Kasumi-1 (cell line): ENCODE results near the gene FPR3.
"Not testable (repeated sequence)": the region's sequence is repeated elsewhere in the genome, so short reads cannot be mapped to it uniquely, and the experiment has no call there.

ENCODE experiments used
- DNase-seq, 2 experiments: peaks; one replicate each; lab custom pipeline; 2025; lab: John Stamatoyannopoulos, UW

The FPR3 gene

DNA sequence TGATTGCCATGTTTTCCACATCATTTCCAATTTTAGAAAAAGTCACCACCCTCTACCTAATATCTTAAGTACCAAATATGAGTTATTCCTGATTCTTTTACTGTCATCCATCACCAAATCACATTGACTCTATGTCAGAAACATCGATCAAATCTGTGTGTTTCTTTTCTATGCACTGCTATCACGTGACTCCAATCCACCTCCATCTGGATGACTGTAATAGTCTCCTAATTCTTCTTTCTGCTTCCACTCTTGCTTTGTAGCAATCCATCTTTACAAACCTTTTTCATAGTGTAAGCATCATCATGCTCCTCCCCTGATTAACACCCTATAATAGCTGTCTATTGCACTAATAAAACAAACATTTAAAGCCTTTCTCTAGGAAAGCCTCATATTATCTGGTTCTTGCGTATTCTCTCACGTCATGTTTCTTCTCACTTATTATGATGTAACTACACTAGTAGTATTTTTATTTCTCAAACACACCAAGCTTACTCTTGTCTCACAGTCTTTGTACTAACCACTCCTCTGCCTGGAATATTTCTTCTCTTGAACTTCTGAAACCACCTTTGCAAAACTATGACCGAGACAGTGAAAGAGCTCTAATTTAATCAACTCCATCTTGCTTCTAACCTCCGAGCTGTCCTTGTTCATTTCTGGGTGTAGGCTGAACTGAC lies 10.7 kb upstream of the FPR3 start:
- DNase-seq, result no peak

- DNase-seq, result peak in 1 of 2 experiments; percentile 5
Measured at GRCh38 chr19:51784922-51785690, 9.9 kb upstream of the FPR3 start.

DNA sequence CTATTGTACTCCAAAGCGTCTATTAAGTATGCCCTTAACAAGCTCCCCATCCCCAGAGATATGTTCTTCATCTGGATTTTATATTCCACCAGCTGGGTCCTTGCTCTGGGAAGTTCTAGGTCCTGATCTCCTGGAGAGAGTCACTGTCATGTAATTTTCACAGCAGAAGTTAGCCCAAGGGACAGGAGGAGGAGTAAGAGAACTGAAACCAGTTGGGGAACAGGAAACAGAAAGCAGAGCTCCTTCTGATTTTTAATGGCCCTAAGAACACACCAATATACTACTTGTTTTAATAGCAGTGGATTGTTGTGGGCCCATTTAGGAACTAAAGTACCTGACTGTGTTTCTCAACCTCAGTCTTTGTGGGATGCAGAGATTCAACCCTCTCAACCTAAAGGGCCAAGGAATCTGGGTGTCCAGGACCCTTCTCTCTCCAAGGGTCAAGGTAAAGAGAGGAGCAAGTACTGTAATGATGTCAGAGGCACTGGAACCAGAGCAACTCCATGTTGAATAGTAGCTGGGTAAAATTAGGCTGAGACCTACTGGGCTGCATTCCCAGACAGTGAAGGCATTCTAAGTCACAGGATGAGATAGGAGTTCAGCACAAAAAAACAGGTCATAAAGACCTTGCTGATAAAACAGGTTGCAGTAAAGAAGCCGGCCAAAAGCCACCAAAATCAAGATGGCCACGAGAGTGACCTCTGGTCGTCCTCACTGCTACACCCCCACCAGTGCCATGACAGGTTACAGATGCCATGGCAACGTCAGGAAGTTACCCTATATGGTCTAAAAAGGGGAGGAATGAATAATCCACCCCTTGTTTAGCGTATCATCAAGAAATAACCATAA lies 8.1 kb upstream of the FPR3 start:
- no peak for DNase-seq

DNA sequence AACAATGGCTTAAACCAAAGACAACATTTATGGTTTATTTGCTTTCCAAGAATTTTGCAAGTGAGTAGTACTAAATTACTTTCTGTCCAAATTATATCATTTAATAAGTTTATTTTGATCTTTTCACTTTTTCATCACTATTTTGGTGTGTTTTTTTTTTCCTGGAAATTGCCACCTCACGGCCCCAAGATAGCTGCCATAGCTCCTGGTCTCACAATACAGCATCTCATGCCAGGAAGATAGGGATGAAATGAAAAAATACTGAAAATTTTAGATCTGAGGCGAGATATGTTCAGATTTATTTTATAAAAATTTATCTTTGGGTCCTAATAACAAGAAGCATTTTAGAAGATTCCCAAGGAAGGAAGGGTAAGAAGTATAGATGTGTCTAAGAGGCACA lies 6.9 kb upstream of the FPR3 start:
- no peak for DNase-seq

- no peak for DNase-seq
Measured at GRCh38 chr19:51789061-51789795, 5.7 kb upstream of the FPR3 start.

DNA sequence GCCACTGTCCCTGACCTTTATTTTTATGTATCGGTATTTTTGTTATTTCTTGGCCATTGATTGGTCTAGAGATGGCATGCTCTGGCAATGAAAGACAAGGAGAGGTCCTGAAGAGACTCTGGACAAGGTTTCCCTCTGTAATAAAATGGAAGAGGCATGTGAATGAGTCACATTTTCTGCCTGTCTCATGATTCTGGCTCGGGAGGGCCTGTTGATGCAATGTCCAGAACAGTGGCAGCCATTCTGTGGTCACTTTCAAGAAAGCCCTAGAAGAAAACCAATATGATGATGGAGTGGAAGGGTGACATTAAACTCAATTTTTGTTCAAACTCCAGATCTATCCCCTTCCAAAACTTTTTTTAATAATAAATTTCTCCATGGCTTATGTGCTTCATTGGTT lies 2.0 kb upstream of the FPR3 start:
- DNase-seq, result no peak

GRCh38 chr19:51793994-51794393 lies 963 bp upstream of the FPR3 start:
- DNase-seq, result no peak

- no peak for DNase-seq
Measured at GRCh38 chr19:51796195-51796679, 1.3 kb downstream of the FPR3 start.

DNA sequence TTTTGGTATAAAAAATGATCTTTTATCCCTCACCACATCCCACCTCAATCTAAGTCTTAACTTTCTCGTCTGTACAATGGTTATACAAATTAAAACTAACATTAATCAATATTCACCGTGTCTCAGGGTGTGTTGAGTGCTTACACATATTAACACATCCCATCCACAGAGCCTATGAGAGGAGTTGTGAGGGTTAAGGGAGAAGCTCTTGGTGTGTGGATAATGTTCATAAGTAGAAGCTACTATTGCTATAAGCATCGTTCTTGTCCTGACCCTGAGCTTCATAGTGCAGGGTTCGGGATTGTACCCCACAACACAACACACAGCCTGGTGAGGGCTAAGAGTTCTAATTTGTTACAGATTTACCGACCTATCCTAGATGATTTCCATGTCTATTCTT lies 2.5 kb downstream of the FPR3 start:
- DNase-seq, result no peak

- DNase-seq, result no peak
Measured at GRCh38 chr19:51798062-51798461, 3.1 kb downstream of the FPR3 start.

GRCh38 chr19:51799034-51799773 lies 4.2 kb downstream of the FPR3 start:
- DNase-seq, result peak; percentile 74 to 78

DNA sequence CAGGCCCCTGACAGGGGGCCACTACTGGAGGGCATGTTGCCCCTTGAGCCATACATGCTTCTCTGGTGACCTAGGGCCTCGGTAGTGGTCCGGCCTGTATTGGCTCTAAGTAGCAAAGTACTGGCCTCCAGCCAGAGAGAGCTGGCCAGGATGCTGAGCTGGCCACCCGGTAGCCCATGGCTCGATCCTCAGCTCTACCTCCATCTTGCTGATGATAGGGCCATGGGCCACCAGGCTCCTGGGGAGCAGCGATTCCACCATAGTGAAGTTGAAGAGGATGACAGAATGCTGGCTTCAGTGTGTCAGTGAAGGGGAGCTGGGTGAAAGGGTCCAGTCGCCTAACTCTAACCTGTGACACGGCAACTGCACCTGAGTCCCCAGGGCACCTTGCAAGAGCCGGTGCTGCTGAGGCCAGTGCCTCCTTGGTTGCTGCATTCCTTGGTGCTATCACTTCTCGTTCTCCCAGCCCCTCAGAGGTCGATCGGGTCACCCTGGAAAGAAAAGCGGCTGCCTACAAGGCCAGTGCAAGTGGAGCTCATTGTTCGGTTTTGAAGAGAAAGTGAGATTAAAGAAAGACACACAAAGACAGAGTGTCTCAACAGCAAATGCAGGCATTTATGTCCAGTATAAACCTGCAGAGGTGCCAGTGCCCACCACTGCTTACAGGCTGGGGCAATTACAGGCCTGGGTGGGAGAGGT lies 5.0 kb downstream of the FPR3 start:
- no peak for DNase-seq

- no peak for DNase-seq
Measured at GRCh38 chr19:51800473-51801244, 5.7 kb downstream of the FPR3 start.

- DNase-seq, result no peak
Measured at GRCh38 chr19:51802775-51803174, 7.8 kb downstream of the FPR3 start.

DNA sequence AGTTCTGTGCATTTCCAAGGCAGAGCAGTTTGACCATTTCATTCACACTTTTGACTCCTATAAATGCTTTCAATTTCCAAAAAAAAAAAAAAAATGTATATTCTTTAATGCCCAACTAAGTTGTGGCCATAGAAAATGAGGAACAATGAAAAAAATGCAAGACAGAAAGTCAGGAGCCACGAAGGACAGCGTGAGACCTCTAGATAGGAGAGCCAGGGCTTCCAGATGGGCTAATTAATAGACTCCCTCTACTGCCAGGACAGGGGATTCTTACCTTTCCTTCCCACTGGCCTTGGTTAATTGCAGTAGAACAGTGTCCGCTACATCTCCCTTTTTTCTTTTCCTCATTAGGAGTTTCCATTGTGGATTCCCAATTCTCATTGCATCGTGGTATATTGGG lies 8.6 kb downstream of the FPR3 start:
- peak in 1 of 2 experiments; percentile 12 for DNase-seq

DNA sequence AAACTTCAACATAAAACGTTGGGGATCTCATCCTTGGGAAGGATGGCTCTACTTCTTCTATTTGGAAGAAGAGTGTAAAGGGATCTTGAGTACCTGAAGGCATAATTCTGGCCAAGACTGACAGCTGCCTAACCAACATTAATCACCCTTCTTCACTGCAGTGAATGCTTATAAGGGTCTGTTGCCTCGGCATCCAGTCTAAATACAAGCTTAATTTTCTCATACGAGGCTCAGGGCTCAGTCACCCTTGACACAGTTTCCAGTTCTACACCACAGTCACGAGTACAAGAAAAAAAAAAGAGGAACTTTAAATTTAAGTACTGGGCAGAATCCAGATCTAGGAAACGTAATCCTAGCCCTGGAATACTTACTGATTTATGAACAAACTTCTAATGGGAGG lies 9.0 kb downstream of the FPR3 start:
- peak; percentile 76 to 79 for DNase-seq

- DNase-seq, result not testable (repeated sequence)
Measured at GRCh38 chr19:51804789-51805188, 9.8 kb downstream of the FPR3 start.

DNA sequence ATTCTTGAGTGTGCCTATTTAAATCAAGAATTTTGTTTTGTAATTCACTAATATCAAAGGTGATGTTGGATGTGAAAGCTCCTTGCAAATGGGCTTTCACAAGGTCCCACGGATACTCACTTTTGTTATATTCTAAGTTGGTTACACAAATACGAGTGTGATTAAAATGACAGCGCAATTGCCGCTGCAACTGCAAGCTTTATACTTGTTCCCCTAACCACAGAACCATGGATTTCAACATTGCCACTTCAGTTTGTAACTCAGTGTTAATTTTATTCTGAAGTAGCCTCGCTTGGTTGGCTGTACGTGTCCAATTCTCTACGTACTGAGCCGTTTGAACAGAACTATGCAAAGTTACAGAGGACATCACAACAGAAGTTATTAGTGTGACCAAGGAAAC lies 10.4 kb downstream of the FPR3 start:
- not testable (repeated sequence) for DNase-seq

DNA sequence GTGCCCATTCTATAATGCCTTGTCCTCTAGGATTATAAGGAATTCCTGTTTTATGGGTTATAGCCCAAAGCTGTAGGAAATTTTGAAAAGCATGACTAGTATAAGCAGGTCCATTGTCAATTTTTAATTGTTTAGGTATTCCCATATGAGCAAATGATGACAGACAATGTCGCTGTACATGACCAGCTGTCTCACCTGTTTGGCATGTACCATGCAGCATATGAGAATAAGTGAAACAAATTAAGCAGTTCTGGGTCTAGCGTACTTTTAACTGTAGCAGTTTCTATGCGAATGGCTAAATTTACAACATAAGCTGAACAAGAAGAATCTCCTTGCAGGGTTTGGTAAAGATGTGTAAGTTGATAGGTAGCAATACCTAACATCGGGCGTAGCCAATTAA lies 11.6 kb downstream of the FPR3 start:
- DNase-seq, result not testable (repeated sequence)
